GM19351 (cell line): ENCODE results near the gene CNNM2.
"Not testable (repeated sequence)": the region's sequence is repeated elsewhere in the genome, so short reads cannot be mapped to it uniquely, and the experiment has no call there.

Experiments
- ATAC-seq: cut with Tn5 transposase; IDR thresholded peaks from one replicate; pipeline ENCODE4 v1.9.1; 2021; ENCODE audit warnings: mild to moderate bottlenecking, moderate library complexity; ENCODE audit not compliant: unreplicated experiment

Gene CNNM2

DNA sequence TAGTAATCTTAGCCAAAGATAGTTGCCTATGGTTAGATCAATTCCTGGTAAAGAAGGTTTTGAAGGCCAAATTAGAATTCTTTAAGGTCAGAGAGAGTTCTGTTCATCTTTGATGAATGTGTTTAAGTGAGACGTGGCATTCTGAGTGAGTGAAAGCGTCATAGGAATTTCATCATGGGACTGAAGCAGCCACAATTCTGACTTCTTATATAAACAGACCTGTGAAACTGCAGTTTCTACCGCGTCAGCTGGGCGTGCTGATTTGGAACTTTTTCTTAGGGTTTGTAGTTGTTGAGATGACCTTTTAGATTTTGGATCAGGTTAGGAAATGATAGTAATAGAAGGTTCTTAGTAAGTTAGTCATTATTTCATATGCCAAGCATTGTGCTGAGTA is 103.8 kb downstream of the CNNM2 start:
- ATAC-seq: no peak

GRCh38 chr10:103025696-103026095 is 107.6 kb downstream of the CNNM2 start:
- no peak for ATAC-seq

GRCh38 chr10:103038570-103038969 is 120.5 kb downstream of the CNNM2 start:
- no peak for ATAC-seq

DNA sequence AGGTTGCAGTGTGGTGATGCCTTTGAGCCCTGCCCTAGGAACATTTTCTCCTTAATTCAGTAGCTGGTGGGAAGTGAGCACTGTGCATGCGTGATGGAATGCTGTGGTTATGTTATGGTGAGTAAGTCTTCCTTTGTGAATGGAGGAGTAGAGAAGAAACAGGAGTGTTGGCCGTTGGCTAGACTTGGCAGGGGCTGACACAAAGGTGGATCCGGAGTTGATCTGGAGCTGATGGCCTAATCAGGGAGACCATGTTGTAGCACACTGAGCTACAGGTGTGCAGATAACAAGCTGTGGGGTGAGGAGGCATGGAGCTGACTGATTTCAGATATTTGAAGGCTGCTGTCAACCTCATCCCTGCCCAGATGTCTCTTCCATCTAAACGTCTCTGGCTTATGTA is 122.3 kb downstream of the CNNM2 start:
- ATAC-seq: no peak

DNA sequence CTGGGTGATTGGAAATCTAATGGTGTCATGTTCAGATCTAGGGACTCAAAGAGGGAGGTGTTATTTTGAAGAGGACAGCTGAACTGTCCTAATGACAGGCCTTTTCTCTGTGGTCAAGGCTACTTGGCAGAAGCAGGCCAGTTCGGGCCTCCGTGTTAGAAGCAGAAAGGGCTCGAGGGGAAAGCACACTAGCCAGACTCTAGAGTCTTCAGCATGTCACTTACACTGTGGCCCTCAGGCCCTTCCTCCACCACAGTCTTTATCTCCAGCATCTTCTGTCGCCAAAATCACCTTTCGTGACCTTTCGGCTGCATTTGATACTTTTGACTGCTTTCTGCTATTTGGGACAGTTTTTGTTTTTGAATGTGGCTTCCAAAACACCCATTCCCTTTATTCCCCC is 123.3 kb downstream of the CNNM2 start:
- no peak for ATAC-seq

GRCh38 chr10:103042129-103042528 is 124.0 kb downstream of the CNNM2 start:
- no peak for ATAC-seq

DNA sequence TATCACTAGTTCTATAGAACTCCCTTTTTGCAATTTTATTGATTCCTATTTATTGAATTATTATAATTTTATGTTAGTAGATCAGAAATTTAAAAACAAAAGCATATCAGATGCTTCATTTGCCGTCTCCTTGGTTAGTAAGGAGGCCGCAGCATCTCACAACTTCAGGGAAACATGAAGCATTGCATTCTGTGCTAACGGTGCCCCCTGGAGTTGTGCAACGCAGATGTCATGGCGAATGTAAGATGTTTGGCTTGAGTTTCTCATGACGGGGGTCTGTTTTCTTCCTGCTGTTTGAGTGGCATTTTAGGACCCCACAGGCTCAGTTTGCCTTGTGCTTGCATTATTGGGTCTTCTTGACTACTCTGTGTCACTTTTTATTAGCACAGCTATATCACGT is 124.8 kb downstream of the CNNM2 start:
- ATAC-seq: no peak

DNA sequence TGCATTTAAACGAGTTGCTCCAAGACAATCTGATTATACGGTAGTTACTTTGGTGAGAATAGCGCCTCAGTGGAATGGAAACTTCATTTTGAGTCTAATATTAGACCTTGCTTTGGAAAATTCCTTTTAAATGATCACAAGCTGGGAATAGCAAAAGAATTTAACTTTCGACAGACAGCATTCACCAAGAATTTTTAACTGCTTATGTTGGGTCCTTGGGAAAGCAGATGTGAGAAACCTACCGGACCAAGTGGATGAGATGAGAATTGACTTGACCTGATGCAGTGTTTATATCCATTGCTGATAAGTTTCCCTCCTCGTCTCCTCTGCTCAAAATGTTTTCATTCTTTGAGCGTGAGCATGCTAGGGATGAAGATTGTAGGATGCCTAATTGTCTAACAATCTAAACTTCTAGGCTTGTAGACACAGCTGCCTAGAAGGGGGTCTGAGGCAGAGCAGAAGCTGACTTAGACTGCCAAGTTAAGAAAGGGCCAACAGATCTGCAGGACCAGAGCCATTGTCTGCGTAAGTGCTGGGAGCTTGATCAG is 126.9 kb downstream of the CNNM2 start:
- ATAC-seq: no peak

GRCh38 chr10:103045961-103046360 is 127.9 kb downstream of the CNNM2 start:
- ATAC-seq: no peak

DNA sequence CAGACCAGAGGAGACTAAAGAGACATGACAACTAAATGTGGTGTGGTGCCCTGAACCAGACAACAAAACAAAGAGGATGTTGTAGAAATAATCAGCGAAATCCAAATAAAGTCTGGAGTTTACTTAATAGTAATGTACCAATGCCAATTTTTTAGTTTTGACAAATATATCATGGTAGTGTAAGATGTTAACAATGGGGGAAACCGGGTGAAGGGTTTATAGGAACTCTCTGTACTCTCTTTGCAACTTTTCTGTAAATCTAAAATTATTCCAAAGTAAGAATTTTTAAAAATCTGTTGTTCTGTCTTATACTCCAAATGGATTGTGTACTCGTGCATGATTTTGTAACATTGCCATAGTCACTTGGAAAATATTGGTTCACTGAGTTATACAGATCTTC is 129.3 kb downstream of the CNNM2 start:
- no peak for ATAC-seq

DNA sequence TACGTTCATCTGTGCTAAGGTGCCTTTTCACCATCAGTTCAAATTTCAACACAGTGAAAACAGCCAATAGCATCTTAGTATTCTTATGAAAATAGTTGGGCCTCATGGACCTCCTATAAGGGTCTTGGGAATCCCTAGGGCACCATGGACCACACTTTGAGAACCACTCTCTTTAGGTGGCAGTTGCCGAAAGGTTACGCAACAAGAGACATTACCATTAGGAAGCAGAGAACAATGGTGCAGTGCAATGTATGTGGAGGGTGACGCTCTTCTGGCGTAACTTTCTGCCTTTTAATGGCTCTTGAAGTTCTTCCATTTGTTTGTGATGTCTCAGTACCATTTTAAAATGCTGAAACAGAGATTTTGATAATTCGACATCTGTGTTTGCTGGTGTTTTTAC is 131.1 kb downstream of the CNNM2 start:
- no peak for ATAC-seq

DNA sequence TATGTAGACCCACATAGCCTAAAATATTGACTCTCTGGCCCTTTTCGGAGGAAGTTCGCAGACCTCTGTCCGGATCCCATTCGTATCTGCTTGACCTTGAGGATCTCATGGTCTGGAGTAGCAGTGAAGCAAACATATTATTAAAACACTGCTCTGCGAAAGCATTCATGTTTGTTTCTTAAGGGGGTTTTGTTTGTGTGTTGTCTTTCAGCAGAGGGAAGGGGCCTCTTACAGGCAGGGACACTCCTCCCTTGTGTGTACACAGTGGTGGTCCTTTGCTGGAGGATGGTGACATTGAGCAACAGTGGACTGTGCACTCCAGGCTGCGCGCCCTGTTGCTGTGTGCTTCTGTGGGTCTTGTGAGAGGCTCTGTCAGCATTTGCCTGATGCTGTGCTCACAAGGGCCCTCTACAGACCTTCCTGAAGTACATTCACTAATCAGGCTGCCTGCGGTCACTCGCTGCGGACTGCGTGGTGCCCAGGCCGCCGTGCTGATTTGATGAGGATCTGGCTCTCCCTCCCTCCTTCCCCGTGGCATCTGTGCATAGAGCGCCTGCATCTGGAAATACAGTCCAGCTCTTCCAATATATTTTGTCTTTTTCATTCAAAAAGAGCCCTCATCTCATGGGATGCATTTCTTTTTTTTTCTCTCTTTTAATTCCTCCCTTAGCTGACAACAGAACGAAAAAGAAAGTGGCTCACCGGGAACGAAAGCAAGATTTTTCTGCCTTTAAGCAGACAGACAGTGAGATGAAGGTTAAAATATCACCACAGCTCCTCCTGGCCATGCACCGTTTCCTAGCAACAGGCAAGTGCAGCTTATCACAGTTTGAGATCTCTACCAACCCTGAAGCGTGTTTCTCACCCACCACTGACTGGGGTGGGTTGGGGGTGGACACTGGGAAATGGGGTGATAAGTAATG is 135.8 kb downstream of the CNNM2 start:
- peak; percentile 63 for ATAC-seq

GRCh38 chr10:103054621-103055020 is 136.5 kb downstream of the CNNM2 start:
- ATAC-seq: no peak

GRCh38 chr10:103055105-103055504 is 137.0 kb downstream of the CNNM2 start:
- ATAC-seq: no peak

DNA sequence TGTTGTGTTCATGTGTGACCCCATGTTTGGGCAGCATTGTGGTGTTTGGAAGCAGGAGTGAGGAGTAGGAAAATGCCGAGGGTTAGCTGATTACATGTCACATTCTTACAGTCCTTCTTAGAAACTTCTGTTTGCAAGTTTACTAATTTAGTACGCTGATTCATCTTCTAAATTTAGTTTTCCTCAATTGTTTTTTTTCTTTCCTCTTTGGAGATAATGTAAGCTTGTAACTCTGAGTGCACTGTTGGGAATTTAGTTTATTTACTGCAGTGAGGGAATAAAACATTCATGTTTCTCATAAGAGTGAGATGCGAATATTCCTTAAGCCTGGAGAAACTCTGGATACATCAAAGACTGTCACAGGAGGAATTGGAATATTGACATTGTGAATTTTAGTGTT is 139.9 kb downstream of the CNNM2 start:
- ATAC-seq: no peak

DNA sequence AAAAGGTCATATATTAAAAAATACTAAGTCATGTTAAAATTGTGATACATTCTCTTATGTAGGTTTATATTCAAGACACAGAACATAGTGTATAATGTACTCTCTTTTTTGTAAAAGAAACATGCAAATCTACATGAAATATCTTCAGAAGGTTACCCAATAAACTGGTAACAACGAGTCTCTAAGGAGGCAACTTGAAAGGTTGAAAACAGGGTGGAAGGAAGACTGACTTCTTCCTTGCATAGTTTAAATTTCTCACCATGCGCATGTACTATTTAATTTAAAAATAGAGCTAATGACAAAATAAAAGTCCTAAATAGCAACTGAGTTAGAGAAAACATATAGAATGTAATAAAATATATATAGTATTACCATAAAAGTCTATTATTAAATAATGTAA is 142.5 kb downstream of the CNNM2 start:
- ATAC-seq: no peak

GRCh38 chr10:103062854-103063590 is 144.9 kb downstream of the CNNM2 start:
- no peak for ATAC-seq

- no peak for ATAC-seq
Observed at GRCh38 chr10:103064956-103065355, 146.9 kb downstream of the CNNM2 start.

DNA sequence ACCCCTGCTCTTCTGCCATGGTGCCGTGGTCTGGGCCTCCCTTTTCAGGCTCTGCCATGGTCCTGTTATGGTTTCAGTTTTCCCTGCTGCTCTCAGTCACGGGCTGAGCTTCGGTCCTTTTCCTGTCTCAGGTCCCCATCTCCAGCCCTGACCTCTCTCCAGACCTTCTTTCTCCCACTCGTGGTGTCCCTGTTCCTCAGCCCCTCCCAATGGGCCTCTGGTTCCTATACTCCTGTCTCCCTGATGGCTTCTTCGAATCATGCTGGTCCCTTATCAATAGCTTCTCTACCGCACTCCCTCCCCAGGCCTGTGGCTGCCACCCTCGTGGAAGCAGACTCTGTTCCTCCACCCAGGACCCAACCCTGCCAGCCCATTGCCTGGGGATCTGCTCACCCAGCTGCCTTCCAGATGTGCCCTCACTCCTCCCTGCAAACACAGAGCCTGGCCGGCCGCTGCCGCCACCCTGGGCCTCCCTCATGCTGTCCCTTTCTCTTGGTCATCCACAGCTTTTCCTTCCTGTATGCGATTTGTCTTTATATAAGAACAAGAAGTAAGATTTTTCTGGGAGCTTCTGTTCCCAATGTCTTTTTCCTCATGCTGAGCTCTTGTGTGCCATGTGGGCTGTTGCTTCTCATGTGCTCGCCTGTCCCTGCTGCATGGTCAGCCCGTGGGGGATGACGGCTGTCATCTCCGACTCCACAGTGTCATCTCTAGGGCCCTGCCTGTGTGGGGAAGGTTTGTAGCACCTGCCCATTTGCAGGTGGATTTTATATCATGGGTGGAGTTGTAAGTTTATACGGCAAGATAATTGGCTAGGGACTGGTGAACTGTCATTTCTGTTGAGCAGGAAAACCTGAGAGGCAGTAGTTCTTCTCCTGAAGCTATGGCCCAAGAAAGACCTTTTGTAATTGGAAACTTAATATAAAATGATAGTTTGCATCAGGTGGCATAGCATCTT is 148.3 kb downstream of the CNNM2 start:
- ATAC-seq: no peak

- not testable (repeated sequence) for ATAC-seq
Observed at GRCh38 chr10:103067099-103067477, 149.0 kb downstream of the CNNM2 start.

GRCh38 chr10:103067484-103067883 is 149.4 kb downstream of the CNNM2 start:
- no peak for ATAC-seq
